IMR-90 (cell line): ENCODE results near the gene LYPD4. TPM values are rescaled to one million over a fixed set of nuclear protein-coding genes. Genes with fewer than 3 reads are reported as not detected.

ENCODE experiments used
- ATAC-seq: fragments of 200-7000 bp; cut with Tn5 transposase; 2 replicates; pipeline ENCODE4 v1.9.1; 2020; ENCODE audit warnings: low read depth, mild to moderate bottlenecking, moderate library complexity
- BruUV-seq: library from RNA; stranded (reverse); fragments of 400-500 nt; replicated peaks from 2 replicates; lab custom pipeline; 2021; lab: Mats Ljungman, UMichigan
- CTCF ChIA-PET: fragments of 300-600 bp; formaldehyde crosslinking; extraction: SDS; loops from one replicate; lab custom pipeline; 2021; ENCODE audit warnings: antibody characterized with exemption; lab: Yijun Ruan, JAX
- POLR2A ChIA-PET: fragments of 300-600 bp; sonication (Branson Sonifier 250); formaldehyde crosslinking; loops from one replicate; lab custom pipeline; 2022; ENCODE audit warnings: antibody characterized with exemption; ENCODE audit not compliant: unreplicated experiment; lab: Charles Lee
- DNase-seq: peaks from one replicate; pipeline ENCODE4 v3.0.0; 2013
- H2AFZ ChIP-seq: replicated peaks from 2 replicates; pipeline ENCODE3; 2013; ENCODE audit warnings: low read length, mild to moderate bottlenecking; ENCODE audit not compliant: poor library complexity
- H2AK5ac ChIP-seq: 2 replicates; pipeline ENCODE4 v1.6.1; 2013; ENCODE audit warnings: low read depth, low read length, inconsistent platforms
- H2AK9ac ChIP-seq: replicated peaks from 2 replicates; pipeline ENCODE3; 2013; ENCODE audit warnings: mild to moderate bottlenecking, low read depth, low read length, moderate library complexity; ENCODE audit not compliant: poor library complexity
- H2BK120ac ChIP-seq: 2 replicates; pipeline ENCODE4 v1.6.1; 2013; ENCODE audit warnings: low read depth, low read length, inconsistent platforms
- H2BK15ac ChIP-seq: 3 replicates; pipeline ENCODE4 v1.6.1; 2013; ENCODE audit warnings: low read depth, low read length, inconsistent platforms
- H2BK20ac ChIP-seq: 2 replicates; pipeline ENCODE4 v1.6.1; 2013; ENCODE audit warnings: low read depth, mild to moderate bottlenecking, inconsistent platforms, low read length, moderate library complexity
- H2BK5ac ChIP-seq: 2 replicates; pipeline ENCODE4 v1.6.1; 2013; ENCODE audit warnings: mild to moderate bottlenecking, low read depth, low read length, inconsistent platforms; ENCODE audit not compliant: poor library complexity, severe bottlenecking
- H3K14ac ChIP-seq: replicated peaks from 2 replicates; pipeline ENCODE4 v1.6.1; 2013; ENCODE audit warnings: low read depth, low read length, inconsistent platforms
- H3K18ac ChIP-seq: 2 replicates; pipeline ENCODE4 v1.6.1; 2013; ENCODE audit warnings: low read depth, low read length, control low read depth
- H3K23ac ChIP-seq: 2 replicates; pipeline ENCODE4 v1.6.1; 2013; ENCODE audit warnings: low read depth, low read length, inconsistent platforms
- H3K27ac ChIP-seq: 2 replicates; pipeline ENCODE4 v1.5.1; 2013; ENCODE audit warnings: mild to moderate bottlenecking, control low read depth, low read length; ENCODE audit not compliant: insufficient read depth
- H3K27me3 ChIP-seq: 2 replicates; pipeline ENCODE4 v1.6.1; 2013; ENCODE audit warnings: low read length; ENCODE audit not compliant: control insufficient read depth, insufficient read depth
- H3K36me3 ChIP-seq: 2 replicates; pipeline ENCODE4 v1.6.1; 2013; ENCODE audit warnings: low read length, mixed read lengths; ENCODE audit not compliant: control insufficient read depth, insufficient read depth
- H3K4ac ChIP-seq: 2 replicates; pipeline ENCODE4 v1.6.1; 2013; ENCODE audit warnings: low read depth, low read length, inconsistent platforms
- H3K4me1 ChIP-seq: 2 replicates; pipeline ENCODE4 v1.6.1; 2013; ENCODE audit warnings: low read length, mixed read lengths; ENCODE audit not compliant: control insufficient read depth, insufficient read depth
- H3K4me2 ChIP-seq: 2 replicates; pipeline ENCODE4 v1.6.1; 2013; ENCODE audit warnings: low read depth, mild to moderate bottlenecking, control low read depth, low read length, moderate library complexity
- H3K4me3 ChIP-seq: 2 replicates; pipeline ENCODE4 v1.5.1; 2013; ENCODE audit warnings: low read depth, mild to moderate bottlenecking, control low read depth, low read length, moderate library complexity; ENCODE audit not compliant: insufficient read depth
- H3K56ac ChIP-seq: 2 replicates; pipeline ENCODE4 v1.6.1; 2013; ENCODE audit warnings: low read length, inconsistent platforms; ENCODE audit not compliant: insufficient read depth; ENCODE audit errors: extremely low read depth
- H3K79me1 ChIP-seq, 2 experiments: 2 replicates each; pipeline ENCODE4 v1.6.1; 2013; ENCODE audit warnings: low read length in 2 of 2, inconsistent platforms in 1 of 2, low read depth in 1 of 2
- H3K9ac ChIP-seq: 2 replicates; pipeline ENCODE4 v1.6.1; 2013; ENCODE audit warnings: low read depth, low read length, control low read depth
- H3K9me1 ChIP-seq: 2 replicates; pipeline ENCODE4 v1.6.1; 2013; ENCODE audit warnings: low read length, inconsistent platforms; ENCODE audit not compliant: insufficient read depth
- H3K9me3 ChIP-seq: 2 replicates; pipeline ENCODE4 v1.6.1; 2013; ENCODE audit warnings: low read length; ENCODE audit not compliant: control insufficient read depth, insufficient read depth
- H4K20me1 ChIP-seq: 2 replicates; pipeline ENCODE4 v1.6.1; 2013; ENCODE audit warnings: low read length, inconsistent platforms; ENCODE audit not compliant: insufficient read depth
- H4K5ac ChIP-seq: 2 replicates; pipeline ENCODE4 v1.6.1; 2013; ENCODE audit warnings: mild to moderate bottlenecking, low read depth, low read length, control low read depth
- H4K8ac ChIP-seq, 2 experiments: 2 replicates each; pipeline ENCODE4 v1.6.1; 2013; ENCODE audit warnings: low read depth in 2 of 2, low read length in 2 of 2, control low read depth in 1 of 2, inconsistent platforms in 1 of 2
- H4K91ac ChIP-seq: 2 replicates; pipeline ENCODE4 v1.6.1; 2013; ENCODE audit warnings: low read depth, low read length, inconsistent platforms; ENCODE audit not compliant: insufficient read depth
- WGBS, 2 experiments: methylation state at CpG; one replicate each; pipeline versions ENCODE4 v1.1.5 to v1.1.7; 2013; ENCODE audit warnings: missing lambda C conversion rate in 2 of 2; ENCODE audit not compliant: insufficient read length in 1 of 2; ENCODE audit errors: extremely low coverage in 2 of 2; 5-methylcytosine and 5-hydroxymethylcytosine counted together
- dilution Hi-C: fragments of 300-500 bp; cut with HindIII; formaldehyde crosslinking; loops from one replicate; pipeline ENCODE4 v1.14.3; 2018; ENCODE audit warnings: low sequenced_read_pairs; ENCODE audit not compliant: unreplicated experiment
- in situ Hi-C: fragments of 300-500 bp; cut with MboI; formaldehyde crosslinking; loops from 3 replicates; pipeline ENCODE4 v1.14.3; 2019; ENCODE audit warnings: low sequenced_read_pairs, inconsistent platforms, mixed read lengths
- intact Hi-C: fragments of 100-400 bp; cut with micrococcal nuclease; formaldehyde crosslinking; loops from 2 replicates; pipeline ENCODE4 v1.10.0; 2022
- polyA plus RNA-seq, 3 experiments: library from polyadenylated mRNA; depleted of rRNA; stranded (reverse); fragments of >200 nt; gene quantifications; 2 replicates each; pipeline ENCODE4 v1.2.3, GENCODE V29; 2012; ENCODE audit warnings: low replicate concordance in 1 of 3
- total RNA-seq: library from RNA; depleted of rRNA; stranded (reverse); fragments of >200 nt; gene quantifications from 2 replicates; pipeline ENCODE4 v1.2.3, GENCODE V29; 2012
- TF ChIP-seq, protein P1 (sequence below): fragments of 150-350 bp; IDR thresholded peaks from 2 replicates; pipeline ENCODE4 v1.6.1; 2016; ENCODE audit warnings: low read depth, mild to moderate bottlenecking, low read length, moderate library complexity, borderline replicate concordance

Gene LYPD4
- total and polyA plus RNA-seq, 2 of the 4 experiments (the other 2 are of a cell fraction), result not detected

DNA sequence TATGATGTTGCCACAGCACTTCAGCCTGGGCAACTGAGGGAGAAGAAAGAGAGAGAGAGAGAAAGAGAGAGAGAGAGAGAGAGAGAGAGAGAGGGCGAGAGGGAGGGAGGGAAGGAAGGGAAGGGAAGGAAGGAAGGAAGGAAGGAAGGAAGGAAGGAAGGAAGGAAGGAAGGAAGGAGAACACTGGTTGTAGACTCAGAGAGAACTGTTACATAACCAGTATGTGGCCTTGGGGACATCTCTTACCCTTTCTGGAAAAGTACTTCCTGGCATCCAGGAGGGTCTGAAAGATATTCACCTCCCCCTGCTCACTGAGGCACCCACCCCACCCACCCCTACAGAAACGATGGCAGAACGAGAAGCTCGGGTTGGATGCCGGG lies 35.8 kb upstream of the LYPD4 start:
- CTCF ChIA-PET, result no interaction called here
- no peak overlapping the region for H2BK120ac ChIP-seq
- WGBS, 2 experiments, result no CpG with 5 or more reads among the region's 5 CpGs

More for the DNA sequence above, 35.8 kb upstream of the LYPD4 start:
- Histone ChIP-seq H4K5ac (no peak overlapping the region), H3K56ac (no peak overlapping the region), H3K4me2 (no peak overlapping the region), H3K18ac (no peak overlapping the region), H3K36me3 (no peaks in the 10 kb centered on the region), H3K9ac (no peak overlapping the region), H3K27ac (no peak overlapping the region), H3K27me3 (peaks cover 15% of the 10 kb centered on the region; the same call in 1 of the 2 replicates), H2AK5ac (no peak overlapping the region), H3K23ac (no peak overlapping the region), H3K9me3 (no peaks in the 10 kb centered on the region), H2BK20ac (no peak overlapping the region), H2AK9ac (no peak overlapping the region), H2AFZ (no peak overlapping the region), H3K4ac (no peak overlapping the region), H2BK15ac (no peak overlapping the region), H4K8ac (no peak overlapping the region), H3K79me1 (peaks cover 17 to 19% of the 10 kb centered on the region in 2 experiments; a peak in 3 of 4 replicates), H2BK5ac (no peak overlapping the region), H4K91ac (no peak overlapping the region), H3K4me1 (peaks cover 4% of the 10 kb centered on the region), H3K14ac (no peak overlapping the region), H3K4me3 (no peak overlapping the region), H4K20me1 (0 out of 2 replicates have a peak, but pooled peaks cover 7% of the 10 kb centered on the region), H3K9me1 (peaks cover 5% of the 10 kb centered on the region)
- in situ Hi-C loops, result loop anchor here (5.0 kb wide), 1 partner anchor 67 kb away; no protein-coding TSS in a partner anchor
- DNase-seq, result no peak
- TF ChIP-seq, protein P1, sequence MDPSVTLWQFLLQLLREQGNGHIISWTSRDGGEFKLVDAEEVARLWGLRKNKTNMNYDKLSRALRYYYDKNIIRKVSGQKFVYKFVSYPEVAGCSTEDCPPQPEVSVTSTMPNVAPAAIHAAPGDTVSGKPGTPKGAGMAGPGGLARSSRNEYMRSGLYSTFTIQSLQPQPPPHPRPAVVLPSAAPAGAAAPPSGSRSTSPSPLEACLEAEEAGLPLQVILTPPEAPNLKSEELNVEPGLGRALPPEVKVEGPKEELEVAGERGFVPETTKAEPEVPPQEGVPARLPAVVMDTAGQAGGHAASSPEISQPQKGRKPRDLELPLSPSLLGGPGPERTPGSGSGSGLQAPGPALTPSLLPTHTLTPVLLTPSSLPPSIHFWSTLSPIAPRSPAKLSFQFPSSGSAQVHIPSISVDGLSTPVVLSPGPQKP, result no peak
- dilution Hi-C loops, result no loop called here
- ATAC-seq, result no peak
- POLR2A ChIA-PET, result no interaction called here
- BruUV-seq, result no TSS peak
- intact Hi-C loops, result loop anchor here (5.0 to 10.0 kb wide), 2 partner anchors 52 to 154 kb away; no protein-coding TSS in a partner anchor
